ENCODE results near the gene COL16A1.

The COL16A1 gene

GRCh38 chr1:31730336-31731048 lies 26.7 kb upstream of the COL16A1 start:
- TF ChIP-seq, protein P1, sequence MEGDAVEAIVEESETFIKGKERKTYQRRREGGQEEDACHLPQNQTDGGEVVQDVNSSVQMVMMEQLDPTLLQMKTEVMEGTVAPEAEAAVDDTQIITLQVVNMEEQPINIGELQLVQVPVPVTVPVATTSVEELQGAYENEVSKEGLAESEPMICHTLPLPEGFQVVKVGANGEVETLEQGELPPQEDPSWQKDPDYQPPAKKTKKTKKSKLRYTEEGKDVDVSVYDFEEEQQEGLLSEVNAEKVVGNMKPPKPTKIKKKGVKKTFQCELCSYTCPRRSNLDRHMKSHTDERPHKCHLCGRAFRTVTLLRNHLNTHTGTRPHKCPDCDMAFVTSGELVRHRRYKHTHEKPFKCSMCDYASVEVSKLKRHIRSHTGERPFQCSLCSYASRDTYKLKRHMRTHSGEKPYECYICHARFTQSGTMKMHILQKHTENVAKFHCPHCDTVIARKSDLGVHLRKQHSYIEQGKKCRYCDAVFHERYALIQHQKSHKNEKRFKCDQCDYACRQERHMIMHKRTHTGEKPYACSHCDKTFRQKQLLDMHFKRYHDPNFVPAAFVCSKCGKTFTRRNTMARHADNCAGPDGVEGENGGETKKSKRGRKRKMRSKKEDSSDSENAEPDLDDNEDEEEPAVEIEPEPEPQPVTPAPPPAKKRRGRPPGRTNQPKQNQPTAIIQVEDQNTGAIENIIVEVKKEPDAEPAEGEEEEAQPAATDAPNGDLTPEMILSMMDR (IDR thresholded peaks at IDR 0.05), result no peak

DNA sequence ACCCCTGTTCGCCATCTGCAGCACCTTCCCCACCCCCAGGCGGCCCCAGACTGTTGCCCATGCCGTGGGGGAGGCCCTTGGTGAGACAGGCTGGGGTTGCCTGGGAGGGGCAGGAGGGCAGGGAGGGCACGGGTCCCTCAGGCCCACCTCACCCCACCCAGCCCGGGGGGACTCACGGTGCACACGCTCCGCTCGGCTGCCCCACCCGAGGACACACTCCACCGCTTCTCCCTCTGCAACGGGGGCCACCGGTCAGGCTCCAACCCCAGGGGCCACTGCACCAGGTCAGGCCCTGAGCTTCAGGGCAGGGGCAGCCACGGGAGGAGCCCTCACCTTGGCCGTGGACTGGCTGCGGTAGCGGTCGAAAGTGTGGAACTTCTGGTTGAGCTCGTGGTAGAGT lies 24.0 kb upstream of the COL16A1 start:
- TF ChIP-seq, protein P1 (IDR thresholded peaks at IDR 0.05), result no peak

DNA sequence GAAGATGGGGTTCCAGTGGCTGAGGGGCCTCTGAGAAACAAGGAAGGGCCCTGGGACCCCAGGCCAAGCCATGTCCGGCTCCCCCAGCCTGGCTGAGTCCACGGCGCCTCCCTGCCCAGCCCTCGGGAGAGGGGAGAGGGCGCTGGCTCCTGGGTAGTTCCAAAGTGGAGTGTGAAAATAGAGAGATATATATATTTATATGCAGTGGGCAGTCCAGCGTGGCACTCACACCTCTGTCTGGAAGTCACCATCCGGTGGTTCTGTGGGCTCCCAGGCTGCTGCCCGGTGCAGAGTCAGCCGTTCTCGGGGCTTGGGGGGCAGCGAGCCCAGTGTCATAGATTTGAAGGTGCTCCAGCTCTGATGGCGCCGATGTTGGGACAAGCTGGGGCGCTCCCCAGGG lies 23.4 kb upstream of the COL16A1 start:
- TF ChIP-seq, protein P1 (IDR thresholded peaks at IDR 0.05), result no peak

GRCh38 chr1:31726715-31727114 lies 22.9 kb upstream of the COL16A1 start:
- TF ChIP-seq, protein P1 (IDR thresholded peaks at IDR 0.05), result no peak

GRCh38 chr1:31725777-31726535 lies 22.1 kb upstream of the COL16A1 start:
- TF ChIP-seq, protein P1 (IDR thresholded peaks at IDR 0.05), result no peak

GRCh38 chr1:31725134-31725533 lies 21.3 kb upstream of the COL16A1 start:
- TF ChIP-seq, protein P1 (IDR thresholded peaks at IDR 0.05), result no peak

DNA sequence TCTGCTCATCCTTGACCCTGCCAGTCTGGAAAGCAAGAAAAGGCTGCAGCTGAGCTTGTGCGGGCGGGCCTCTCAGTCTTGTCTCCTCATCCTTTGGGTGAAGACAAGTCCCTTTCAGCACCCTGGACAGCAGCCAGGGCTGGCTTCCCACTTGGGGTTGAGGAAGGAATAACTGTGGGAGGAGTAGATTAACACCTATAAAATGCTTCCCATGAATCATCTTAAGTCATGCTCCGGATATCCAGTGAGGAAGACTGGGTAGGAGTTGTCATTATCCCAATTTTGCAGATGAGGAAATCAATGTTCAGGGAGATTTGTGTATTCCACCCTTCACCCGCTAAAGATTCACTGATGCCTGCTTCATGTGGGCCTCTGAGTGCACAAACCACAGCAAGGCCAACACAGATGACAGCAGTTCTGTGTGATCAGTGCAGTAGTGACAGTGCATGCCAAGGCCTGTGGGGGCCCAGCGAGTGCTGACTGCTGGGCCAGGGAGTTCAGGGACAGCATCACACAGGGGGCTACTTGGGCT lies 20.1 kb upstream of the COL16A1 start:
- TF ChIP-seq, protein P1 (IDR thresholded peaks at IDR 0.05), result no peak

Measured in LNCAP (cell line).